GM21447 (cell line): ENCODE results near the gene CCDC43.
A peak's percentile ranks its signal among the peaks of the same experiment; 100 is the strongest.
"Not testable (repeated sequence)": the region's sequence is repeated elsewhere in the genome, so short reads cannot be mapped to it uniquely, and the experiment has no call there.

Experiments
- ATAC-seq: cut with Tn5 transposase; IDR thresholded peaks from one replicate; pipeline ENCODE4 v1.9.1; 2021; ENCODE audit not compliant: unreplicated experiment

Gene CCDC43, protein sequence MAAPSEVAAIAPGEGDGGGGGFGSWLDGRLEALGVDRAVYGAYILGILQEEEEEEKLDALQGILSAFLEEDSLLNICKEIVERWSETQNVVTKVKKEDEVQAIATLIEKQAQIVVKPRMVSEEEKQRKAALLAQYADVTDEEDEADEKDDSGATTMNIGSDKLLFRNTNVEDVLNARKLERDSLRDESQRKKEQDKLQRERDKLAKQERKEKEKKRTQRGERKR

GRCh38 chr17:44689477-44690217, at the start of gene CCDC43:
CCDC43 (minus strand) TSS chr17:44689776; CDS start chr17:44689753, 23 bp downstream.
- ATAC-seq, result peak; percentile 70

DNA sequence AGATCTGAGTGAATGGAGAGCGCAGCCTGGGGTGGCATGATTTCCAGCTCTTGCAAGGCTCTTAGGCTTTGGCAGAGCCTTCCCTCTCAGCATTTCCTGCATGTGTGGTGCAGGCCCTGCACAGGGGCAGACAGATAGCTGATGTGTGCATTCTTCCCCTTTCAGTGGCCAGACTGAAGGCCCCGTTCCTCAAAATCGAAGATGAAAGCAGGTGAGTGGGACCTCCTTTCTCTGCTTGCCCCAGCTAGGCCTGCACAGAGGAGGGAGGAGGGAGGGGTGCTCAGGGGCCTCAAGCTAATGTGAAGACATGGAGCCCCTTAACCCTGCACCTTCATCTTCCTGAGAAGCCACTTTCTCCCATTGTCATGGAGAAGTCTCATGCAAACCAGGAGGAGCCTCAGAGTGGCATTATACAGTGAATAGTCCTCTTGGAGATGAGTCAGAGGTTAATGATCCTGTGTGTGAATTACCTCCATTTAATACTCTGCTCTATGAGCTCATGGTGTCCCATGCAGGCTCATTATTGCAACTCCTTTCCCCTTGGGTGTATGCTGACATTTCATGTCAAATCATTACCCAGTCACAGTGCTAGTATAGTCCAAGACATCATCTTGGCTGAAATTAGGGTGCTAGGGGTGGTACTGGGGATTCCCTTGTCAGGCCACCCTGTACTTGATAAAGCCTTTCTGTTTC, 48.8 kb upstream of the CCDC43 start:
- ATAC-seq, result peak; percentile 70

- ATAC-seq, result no peak
Observed at GRCh38 chr17:44736551-44737240, 47.1 kb upstream of the CCDC43 start.

GRCh38 chr17:44734272-44734671, 44.7 kb upstream of the CCDC43 start:
- ATAC-seq, result no peak

DNA sequence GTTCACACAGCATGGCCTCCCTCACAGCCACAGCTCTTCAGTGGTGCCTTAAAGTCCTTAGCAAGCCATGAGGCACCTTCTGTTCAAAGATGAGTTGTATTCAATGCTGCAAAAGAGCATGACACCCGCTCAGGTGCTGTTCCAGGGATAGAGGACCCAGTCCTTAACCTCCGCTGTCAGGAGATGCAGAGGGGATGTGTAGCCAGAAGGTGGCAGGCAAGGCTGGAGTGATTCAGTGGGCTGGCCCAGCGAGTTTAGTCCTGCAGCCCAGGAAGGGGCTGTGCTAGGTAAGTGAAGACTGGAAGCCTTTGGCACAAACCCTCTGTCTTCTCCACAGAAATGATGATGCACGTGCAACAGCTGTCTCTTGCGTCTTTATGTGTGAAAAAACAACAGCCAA, 44.2 kb upstream of the CCDC43 start:
- no peak for ATAC-seq

- ATAC-seq, result not testable (repeated sequence)
Observed at GRCh38 chr17:44726121-44726520, 36.5 kb upstream of the CCDC43 start.

GRCh38 chr17:44722254-44722653, 32.7 kb upstream of the CCDC43 start:
- no peak for ATAC-seq

- no peak for ATAC-seq
Observed at GRCh38 chr17:44719444-44719843, 29.9 kb upstream of the CCDC43 start.

DNA sequence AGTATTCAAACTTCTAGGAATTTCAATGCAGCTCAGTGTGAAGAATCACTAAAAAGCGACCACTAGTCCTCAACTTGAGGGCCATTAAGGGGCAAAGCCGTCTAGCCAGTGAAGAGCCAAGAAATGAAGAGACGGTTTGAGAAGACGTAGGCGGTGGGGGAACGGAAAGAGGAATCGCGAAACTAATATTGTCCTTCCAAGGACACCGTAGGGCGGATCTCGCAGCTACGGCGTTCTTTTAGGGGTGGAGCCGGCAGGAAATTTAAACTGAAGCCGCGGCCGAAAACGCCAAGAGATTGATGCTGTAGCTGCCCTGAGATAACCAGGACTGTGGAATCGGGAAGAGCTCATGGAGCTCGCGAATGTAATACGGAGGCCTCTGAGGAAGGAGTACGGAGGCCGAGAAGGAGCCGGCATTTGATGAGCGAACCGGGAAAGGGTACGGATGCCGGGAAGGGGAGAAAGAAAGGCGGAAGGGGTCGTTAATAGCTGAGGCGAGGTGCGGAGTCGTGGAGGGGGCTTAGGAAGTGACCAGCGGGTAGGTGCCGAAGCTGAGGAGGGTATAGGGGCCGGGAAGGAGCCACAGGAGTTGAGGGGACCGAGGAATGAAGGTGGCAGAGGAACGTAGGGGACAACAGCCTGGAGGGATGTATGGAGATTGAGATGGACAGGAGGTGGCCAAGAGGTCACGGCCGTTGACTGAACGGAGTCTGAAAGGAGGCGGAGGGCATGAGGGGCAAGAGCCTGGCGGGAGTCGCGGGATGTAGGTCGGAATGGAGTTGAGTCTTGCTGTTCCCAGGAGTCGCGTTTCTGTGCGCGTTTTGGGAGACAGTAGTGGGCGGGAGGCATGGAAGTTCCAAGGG, 19.1 kb upstream of the CCDC43 start, which contains the start of gene DBF4B:
DBF4B (plus strand) TSS at position 265 of the 863 bp plus-strand sequence; CDS start at position 421, 156 bp downstream.
- peak; percentile 75 for ATAC-seq

GRCh38 chr17:44707755-44708400, 18.3 kb upstream of the CCDC43 start:
- ATAC-seq, result peak; percentile 19

GRCh38 chr17:44700288-44700687, 10.7 kb upstream of the CCDC43 start:
- not testable (repeated sequence) for ATAC-seq

GRCh38 chr17:44693609-44694008, 4.0 kb upstream of the CCDC43 start:
- ATAC-seq, result no peak

GRCh38 chr17:44690746-44691306, 1.2 kb upstream of the CCDC43 start:
- ATAC-seq, result not testable (repeated sequence)

GRCh38 chr17:44688675-44689476, 700 bp downstream of the CCDC43 start:
- ATAC-seq, result peak; percentile 13

DNA sequence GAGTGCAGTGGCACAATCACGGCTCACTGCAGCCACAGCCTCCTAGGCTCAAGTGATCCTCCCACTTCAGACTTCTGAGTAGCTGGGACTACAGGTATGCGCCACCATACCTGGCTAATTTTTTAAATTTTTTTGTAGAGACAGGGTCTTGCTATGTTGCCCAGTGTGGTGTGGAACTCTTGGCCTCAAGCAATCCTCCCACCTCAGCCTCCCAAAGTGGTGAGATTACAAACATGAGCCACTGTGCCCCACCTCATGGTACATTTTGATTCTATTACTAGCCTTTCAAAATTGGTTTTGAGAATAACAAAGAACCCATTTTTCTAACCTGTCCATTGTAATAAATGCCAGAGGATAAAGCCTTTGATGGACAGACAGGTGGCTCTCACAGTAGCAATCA, 1.4 kb downstream of the CCDC43 start:
- ATAC-seq, result no peak

GRCh38 chr17:44687756-44688155, 1.8 kb downstream of the CCDC43 start:
- ATAC-seq, result no peak

GRCh38 chr17:44683303-44683702, 6.3 kb downstream of the CCDC43 start:
- not testable (repeated sequence) for ATAC-seq

- ATAC-seq, result no peak
Observed at GRCh38 chr17:44677136-44677535, 12.4 kb downstream of the CCDC43 start.

DNA sequence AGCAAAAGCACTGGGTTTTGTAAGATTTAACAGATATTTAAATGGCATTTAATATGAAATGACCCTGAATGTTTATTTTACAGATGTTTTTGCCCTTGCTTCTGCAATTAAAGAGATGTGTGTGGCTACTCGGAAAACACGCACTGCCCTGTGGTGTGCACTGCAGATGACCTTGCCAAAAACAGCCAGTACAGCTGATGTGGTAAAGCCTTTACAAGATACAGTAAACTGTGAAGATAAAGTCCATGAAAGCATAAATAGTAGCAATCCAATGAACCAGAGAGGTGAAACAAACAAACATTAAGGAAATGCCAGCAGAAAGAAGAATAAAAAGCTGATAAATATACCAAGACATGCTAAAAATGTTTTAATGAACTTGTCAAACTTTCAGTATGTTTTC, 15.7 kb downstream of the CCDC43 start:
- ATAC-seq, result no peak
